ENCODE results near the gene SFMBT2.

SFMBT2 gene

GRCh38 chr10:7426349-7426748, 15.5 kb upstream of the SFMBT2 start:
- no peak for DNase-seq (ENCODE audit: low read depth in 3 of 3, low spot score in 1 of 3)

- DNase-seq (ENCODE audit: low read depth in 3 of 3, low spot score in 1 of 3): no peak
Measured at GRCh38 chr10:7425691-7426090, 14.9 kb upstream of the SFMBT2 start.

- DNase-seq (ENCODE audit: low read depth in 3 of 3, low spot score in 1 of 3): no peak
Measured at GRCh38 chr10:7424919-7425318, 14.1 kb upstream of the SFMBT2 start.

GRCh38 chr10:7424315-7424714, 13.5 kb upstream of the SFMBT2 start:
- DNase-seq (ENCODE audit: low read depth in 3 of 3, low spot score in 1 of 3): no peak

- DNase-seq (ENCODE audit: low read depth in 3 of 3, low spot score in 1 of 3): no peak
Measured at GRCh38 chr10:7423521-7423920, 12.7 kb upstream of the SFMBT2 start.

- no peak for DNase-seq (ENCODE audit: low read depth in 3 of 3, low spot score in 1 of 3)
Measured at GRCh38 chr10:7421526-7421925, 10.7 kb upstream of the SFMBT2 start.

- DNase-seq (ENCODE audit: low read depth in 3 of 3, low spot score in 1 of 3): no peak
Measured at GRCh38 chr10:7419998-7420397, 9.2 kb upstream of the SFMBT2 start.

- DNase-seq (ENCODE audit: low read depth in 3 of 3, low spot score in 1 of 3): no peak
Measured at GRCh38 chr10:7417807-7418206, 7.0 kb upstream of the SFMBT2 start.

- no peak for DNase-seq (ENCODE audit: low read depth in 3 of 3, low spot score in 1 of 3)
Measured at GRCh38 chr10:7417103-7417623, 6.3 kb upstream of the SFMBT2 start.

GRCh38 chr10:7414766-7415165, 3.9 kb upstream of the SFMBT2 start:
- DNase-seq (ENCODE audit: low read depth in 3 of 3, low spot score in 1 of 3): no peak

- no peak for DNase-seq (ENCODE audit: low read depth in 3 of 3, low spot score in 1 of 3)
Measured at GRCh38 chr10:7412928-7413282, 2.1 kb upstream of the SFMBT2 start.

GRCh38 chr10:7412237-7412927, 1.5 kb upstream of the SFMBT2 start:
- DNase-seq (ENCODE audit: low read depth in 3 of 3, low spot score in 1 of 3): peak in 1 of 3 donors; percentile 27

GRCh38 chr10:7411671-7412128, 866 bp upstream of the SFMBT2 start:
- peak in 1 of 3 donors; percentile 22 for DNase-seq (ENCODE audit: low read depth in 3 of 3, low spot score in 1 of 3)

GRCh38 chr10:7410301-7410861, 453 bp downstream of the SFMBT2 start:
- peak in 1 of 3 donors; percentile 36 for DNase-seq (ENCODE audit: low read depth in 3 of 3, low spot score in 1 of 3)

GRCh38 chr10:7409732-7410168, 1.1 kb downstream of the SFMBT2 start:
- no peak for DNase-seq (ENCODE audit: low read depth in 3 of 3, low spot score in 1 of 3)

GRCh38 chr10:7409045-7409731, 1.6 kb downstream of the SFMBT2 start:
- DNase-seq (ENCODE audit: low read depth in 3 of 3, low spot score in 1 of 3): peak in 1 of 3 donors; percentile 29

- DNase-seq (ENCODE audit: low read depth in 3 of 3, low spot score in 1 of 3): peak in 1 of 3 donors; percentile 27
Measured at GRCh38 chr10:7408291-7409044, 2.4 kb downstream of the SFMBT2 start.

GRCh38 chr10:7407368-7408290, 3.2 kb downstream of the SFMBT2 start:
- DNase-seq (ENCODE audit: low read depth in 3 of 3, low spot score in 1 of 3): peak in 1 of 3 donors; percentile 28

- DNase-seq (ENCODE audit: low read depth in 3 of 3, low spot score in 1 of 3): no peak
Measured at GRCh38 chr10:7406712-7407333, 4.0 kb downstream of the SFMBT2 start.

- no peak for DNase-seq (ENCODE audit: low read depth in 3 of 3, low spot score in 1 of 3)
Measured at GRCh38 chr10:7405637-7406036, 5.2 kb downstream of the SFMBT2 start.
